Activated CD8-positive, alpha-beta memory T cell treated with anti-CD3 and anti-CD28 coated beads for 24 hours (primary cell): ENCODE results near the gene OR52J3.
"Not testable (repeated sequence)": the region's sequence is repeated elsewhere in the genome, so short reads cannot be mapped to it uniquely, and the experiment has no call there.

Experiments
- DNase-seq: peaks from one replicate; pipeline ENCODE4 v3.0.0-alpha.2; 2020

The OR52J3 gene

GRCh38 chr11:5046226-5046625 is at the start of gene OR52J3:
TSS of gene OR52J3 (plus strand) at chr11:5046526. CDS start at chr11:5046526, 0 bp downstream.
- DNase-seq = no peak

GRCh38 chr11:5004424-5005274 is 41.7 kb upstream of the OR52J3 start:
- DNase-seq = no peak

- no peak for DNase-seq
These were observed 38.8 kb upstream of the OR52J3 start for GRCh38 chr11:5007561-5007960.

GRCh38 chr11:5011254-5011653 is 35.1 kb upstream of the OR52J3 start:
- no peak for DNase-seq

GRCh38 chr11:5013012-5013411 is 33.3 kb upstream of the OR52J3 start:
- DNase-seq = no peak

- no peak for DNase-seq
These were observed 24.3 kb upstream of the OR52J3 start for GRCh38 chr11:5021996-5022395.

- no peak for DNase-seq
These were observed 9.7 kb upstream of the OR52J3 start for GRCh38 chr11:5036669-5037068.

- no peak for DNase-seq
These were observed 8.4 kb upstream of the OR52J3 start for GRCh38 chr11:5037926-5038325.

GRCh38 chr11:5038341-5038740 is 8.0 kb upstream of the OR52J3 start:
- DNase-seq = no peak

- no peak for DNase-seq
These were observed 5.5 kb upstream of the OR52J3 start for GRCh38 chr11:5040876-5041275.

GRCh38 chr11:5042091-5042490 is 4.2 kb upstream of the OR52J3 start:
- no peak for DNase-seq

- no peak for DNase-seq
These were observed 2.9 kb upstream of the OR52J3 start for GRCh38 chr11:5043380-5043779.

- no peak for DNase-seq
These were observed 516 bp downstream of the OR52J3 start for GRCh38 chr11:5046754-5047330.

GRCh38 chr11:5058679-5059078 is 12.4 kb downstream of the OR52J3 start:
- DNase-seq = not testable (repeated sequence)

- no peak for DNase-seq
These were observed 13.1 kb downstream of the OR52J3 start, which contains the start of gene OR52E2 for GRCh38 chr11:5059391-5059790. TSS of gene OR52E2 (minus strand) at chr11:5059627. CDS start at chr11:5059627, 0 bp downstream.

GRCh38 chr11:5065027-5065426 is 18.7 kb downstream of the OR52J3 start:
- DNase-seq = no peak

GRCh38 chr11:5069272-5069671 is 22.9 kb downstream of the OR52J3 start, which contains the start of gene OR52E1:
TSS of gene OR52E1 (plus strand) at chr11:5069572.
- DNase-seq = no peak

GRCh38 chr11:5071799-5072198 is 25.5 kb downstream of the OR52J3 start:
- no peak for DNase-seq

- DNase-seq = no peak
These were observed 35.1 kb downstream of the OR52J3 start for GRCh38 chr11:5081405-5081804.

- no peak for DNase-seq
These were observed 37.3 kb downstream of the OR52J3 start for GRCh38 chr11:5083602-5084001.

GRCh38 chr11:5088556-5088955 is 42.2 kb downstream of the OR52J3 start:
- DNase-seq = no peak

GRCh38 chr11:5090668-5091067 is 44.3 kb downstream of the OR52J3 start:
- no peak for DNase-seq

- no peak for DNase-seq
These were observed 46.7 kb downstream of the OR52J3 start for GRCh38 chr11:5092821-5093585.

- no peak for DNase-seq
These were observed 49.7 kb downstream of the OR52J3 start for GRCh38 chr11:5096011-5096410.
